ENCODE results near the gene UNC5CL.

DNA sequence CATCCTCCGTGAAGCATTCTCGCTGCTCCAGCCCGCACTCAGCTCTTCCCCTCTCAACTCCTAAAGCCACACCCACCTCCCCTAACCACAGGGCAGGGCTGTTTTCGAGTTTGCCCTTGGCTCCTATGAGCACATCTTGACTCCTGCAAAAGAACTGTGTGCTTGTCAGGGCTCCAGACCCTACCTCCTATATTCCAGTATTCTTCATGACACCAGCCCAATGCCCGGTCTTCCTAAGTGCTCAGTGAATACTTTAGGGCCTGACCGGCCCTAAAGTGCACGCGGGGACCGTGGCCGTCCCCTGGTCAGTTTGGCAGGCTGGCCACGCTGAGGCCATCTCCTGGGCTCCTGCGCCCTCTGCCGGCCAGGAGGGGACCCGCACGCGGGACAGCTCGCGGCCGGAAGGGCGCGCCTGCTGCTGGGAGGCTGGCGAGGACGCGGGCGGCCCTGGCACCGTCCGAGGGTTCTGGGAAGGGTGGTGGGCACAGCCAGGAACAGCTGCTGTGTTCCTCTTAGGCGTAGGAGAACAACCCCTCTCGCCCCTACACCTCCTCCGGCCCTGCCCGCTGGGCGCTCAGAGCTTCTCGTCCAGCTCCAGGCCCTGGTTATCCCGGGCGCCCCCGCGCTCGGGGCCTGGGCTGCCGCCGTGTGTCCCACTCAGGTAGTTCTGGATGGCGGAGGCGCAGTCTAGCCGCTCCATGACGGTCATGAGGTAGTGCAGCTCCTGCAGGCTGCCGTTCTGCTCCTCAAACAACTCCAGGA lies 11.0 kb downstream of the UNC5CL start:
- TF ChIP-seq CTCF (IDR thresholded peaks at IDR 0.05; ENCODE audit: control extremely low read depth in 1 of 3, insufficient read depth in 1 of 3, low read depth in 1 of 3, low read length in 3 of 3) (peak; percentile 89 to 99 (median 92)), CEBPB (IDR thresholded peaks at IDR 0.05; ENCODE audit: low read depth, low read length) (no peak), POLR2AphosphoS5 (IDR thresholded peaks at IDR 0.05; ENCODE audit: low read depth, low read length) (peak; percentile 22), SP1 (IDR thresholded peaks at IDR 0.05; ENCODE audit: low read depth, low read length) (no peak), TBP (IDR thresholded peaks at IDR 0.05; ENCODE audit: low read depth, low read length) (no peak), EP300 (IDR thresholded peaks at IDR 0.05; ENCODE audit: borderline replicate concordance in 1 of 2, low read depth in 2 of 2, low read length in 2 of 2) (no peak), ZNF274 (IDR thresholded peaks at IDR 0.05; ENCODE audit: borderline replicate concordance, extremely low read depth, low read length) (no peak), POLR2A (IDR thresholded peaks at IDR 0.05; ENCODE audit: control extremely low read depth in 1 of 2, low read depth in 2 of 2, low read length in 2 of 2) (peak in 1 of 2 experiments; percentile 36; a peak in 2 of 3 replicates), MAFK (IDR thresholded peaks at IDR 0.05; ENCODE audit: low read depth, low read length) (no peak)
- TF ChIP-seq, protein P1, sequence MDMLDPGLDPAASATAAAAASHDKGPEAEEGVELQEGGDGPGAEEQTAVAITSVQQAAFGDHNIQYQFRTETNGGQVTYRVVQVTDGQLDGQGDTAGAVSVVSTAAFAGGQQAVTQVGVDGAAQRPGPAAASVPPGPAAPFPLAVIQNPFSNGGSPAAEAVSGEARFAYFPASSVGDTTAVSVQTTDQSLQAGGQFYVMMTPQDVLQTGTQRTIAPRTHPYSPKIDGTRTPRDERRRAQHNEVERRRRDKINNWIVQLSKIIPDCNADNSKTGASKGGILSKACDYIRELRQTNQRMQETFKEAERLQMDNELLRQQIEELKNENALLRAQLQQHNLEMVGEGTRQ (IDR thresholded peaks at IDR 0.05; ENCODE audit: low read length): no peak

All from H1 (cell line).